Measurements from ENCODE around the gene TUB. TPM values are rescaled to one million over a fixed set of nuclear protein-coding genes. Genes with fewer than 3 reads are reported as not detected.

The TUB gene
- total RNA-seq, 4 donors from 2014 or later, result 8.2 to 19.0 (median 13.4) TPM

GRCh38 chr11:8102965-8103364 is 22.0 kb downstream of the TUB start:
- TF ChIP-seq POLR2A (IDR thresholded peaks at IDR 0.05) (no peak), POLR2AphosphoS5 (IDR thresholded peaks at IDR 0.05) (no peak), EP300 (IDR thresholded peaks at IDR 0.05) (no peak)
- TF ChIP-seq, protein P1, sequence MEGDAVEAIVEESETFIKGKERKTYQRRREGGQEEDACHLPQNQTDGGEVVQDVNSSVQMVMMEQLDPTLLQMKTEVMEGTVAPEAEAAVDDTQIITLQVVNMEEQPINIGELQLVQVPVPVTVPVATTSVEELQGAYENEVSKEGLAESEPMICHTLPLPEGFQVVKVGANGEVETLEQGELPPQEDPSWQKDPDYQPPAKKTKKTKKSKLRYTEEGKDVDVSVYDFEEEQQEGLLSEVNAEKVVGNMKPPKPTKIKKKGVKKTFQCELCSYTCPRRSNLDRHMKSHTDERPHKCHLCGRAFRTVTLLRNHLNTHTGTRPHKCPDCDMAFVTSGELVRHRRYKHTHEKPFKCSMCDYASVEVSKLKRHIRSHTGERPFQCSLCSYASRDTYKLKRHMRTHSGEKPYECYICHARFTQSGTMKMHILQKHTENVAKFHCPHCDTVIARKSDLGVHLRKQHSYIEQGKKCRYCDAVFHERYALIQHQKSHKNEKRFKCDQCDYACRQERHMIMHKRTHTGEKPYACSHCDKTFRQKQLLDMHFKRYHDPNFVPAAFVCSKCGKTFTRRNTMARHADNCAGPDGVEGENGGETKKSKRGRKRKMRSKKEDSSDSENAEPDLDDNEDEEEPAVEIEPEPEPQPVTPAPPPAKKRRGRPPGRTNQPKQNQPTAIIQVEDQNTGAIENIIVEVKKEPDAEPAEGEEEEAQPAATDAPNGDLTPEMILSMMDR (IDR thresholded peaks at IDR 0.05), result no peak
- Histone ChIP-seq H3K4me3 (no peak overlapping the region), H3K9me3 (no peaks in the 10 kb centered on the region), H3K36me3 (peaks cover 0 to 95% of the 10 kb centered on the region in 2 donors), H3K27me3 (no peaks in the 10 kb centered on the region), H3K27ac (no peak overlapping the region), H3K4me1 (no peaks in the 10 kb centered on the region)
- 57 to 76% methylated on average over 1 to 6 of the region's 7 CpGs for WGBS, 2 donors (ENCODE audit: low coverage in 1 of 2)
- ATAC-seq, result no peak

GRCh38 chr11:8103909-8104308 is 22.9 kb downstream of the TUB start:
- H3K27ac ChIP-seq, result no peak overlapping the region
- 71 to 100% methylated on average over 1 of the region's 2 CpGs for WGBS, 2 donors (ENCODE audit: low coverage in 1 of 2)
- H3K9me3 ChIP-seq, result no peaks in the 10 kb centered on the region
- H3K4me3 ChIP-seq, result no peak overlapping the region
- no peaks in the 10 kb centered on the region for H3K4me1 ChIP-seq
- TF ChIP-seq POLR2AphosphoS5 (IDR thresholded peaks at IDR 0.05), result no peak
- H3K36me3 ChIP-seq, result peaks cover 0 to 93% of the 10 kb centered on the region in 2 donors
- H3K27me3 ChIP-seq, result no peaks in the 10 kb centered on the region
- ATAC-seq, result no peak

DNA sequence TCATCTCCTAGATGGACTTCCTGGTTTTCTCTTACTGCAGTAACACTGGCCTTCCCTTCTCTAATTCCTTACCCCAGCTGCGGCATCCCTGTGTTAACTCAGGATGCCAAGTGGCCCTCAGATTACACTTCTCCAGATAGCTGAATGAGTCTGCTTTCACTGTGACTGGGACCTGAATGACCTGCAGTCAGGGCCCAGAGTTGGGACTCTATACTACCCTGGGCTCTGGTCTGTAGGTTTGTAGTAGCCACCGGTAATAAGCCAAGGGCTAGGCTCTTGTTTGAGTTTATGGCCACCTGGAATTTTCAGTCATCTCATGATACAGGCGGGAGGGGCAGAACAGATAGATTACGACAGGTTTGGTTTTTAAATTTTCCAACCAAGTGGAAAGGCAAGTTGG is 24.1 kb downstream of the TUB start:
- no peak for ATAC-seq

GRCh38 chr11:8105666-8106065 is 24.7 kb downstream of the TUB start:
- Histone ChIP-seq H3K9me3 (no peaks in the 10 kb centered on the region), H3K36me3 (peaks cover 0 to 97% of the 10 kb centered on the region in 2 donors), H3K4me3 (no peak overlapping the region), H3K27ac (no peak overlapping the region), H3K27me3 (no peaks in the 10 kb centered on the region), H3K4me1 (peaks cover 0 to 4% (median 3%) of the 10 kb centered on the region in 3 donors)
- 41 to 46% methylated on average over 2 to 3 of the region's 3 CpGs for WGBS, 2 donors (ENCODE audit: low coverage in 1 of 2)
- no peak for ATAC-seq
- no peak for TF ChIP-seq POLR2A (IDR thresholded peaks at IDR 0.05)

More for the DNA sequence above, 24.1 kb downstream of the TUB start:
- Histone ChIP-seq H3K4me3 (no peak overlapping the region), H3K27me3 (no peaks in the 10 kb centered on the region), H3K9me3 (no peaks in the 10 kb centered on the region), H3K36me3 (peaks cover 0 to 97% of the 10 kb centered on the region in 2 donors), H3K4me1 (no peaks in the 10 kb centered on the region), H3K27ac (no peak overlapping the region)
- TF ChIP-seq POLR2A (IDR thresholded peaks at IDR 0.05) (no peak), POLR2AphosphoS5 (IDR thresholded peaks at IDR 0.05) (no peak), EP300 (IDR thresholded peaks at IDR 0.05) (no peak)
- TF ChIP-seq, protein P1 (IDR thresholded peaks at IDR 0.05), result no peak
- WGBS, 2 donors (ENCODE audit: low coverage in 1 of 2), result 76 to 100% methylated on average over 1 to 2 of the region's 4 CpGs

GRCh38 chr11:8106679-8107078 is 25.7 kb downstream of the TUB start:
- peaks cover 0 to 88% of the 10 kb centered on the region in 2 donors for H3K36me3 ChIP-seq
- H3K27me3 ChIP-seq, result no peaks in the 10 kb centered on the region
- ATAC-seq, result no peak
- 80 to 100% methylated on average over 1 of the region's 2 CpGs for WGBS, 2 donors (ENCODE audit: low coverage in 1 of 2)
- no peak overlapping the region for H3K4me3 ChIP-seq
- no peak overlapping the region for H3K27ac ChIP-seq
- H3K4me1 ChIP-seq, result peaks cover 0 to 14% (median 8%) of the 10 kb centered on the region in 3 donors
- H3K9me3 ChIP-seq, result no peaks in the 10 kb centered on the region
- no peak for TF ChIP-seq POLR2AphosphoS5 (IDR thresholded peaks at IDR 0.05)
- TF ChIP-seq EP300 (IDR thresholded peaks at IDR 0.05), result no peak
- TF ChIP-seq POLR2A (IDR thresholded peaks at IDR 0.05), result no peak
- TF ChIP-seq, protein P1 (IDR thresholded peaks at IDR 0.05), result no peak

DNA sequence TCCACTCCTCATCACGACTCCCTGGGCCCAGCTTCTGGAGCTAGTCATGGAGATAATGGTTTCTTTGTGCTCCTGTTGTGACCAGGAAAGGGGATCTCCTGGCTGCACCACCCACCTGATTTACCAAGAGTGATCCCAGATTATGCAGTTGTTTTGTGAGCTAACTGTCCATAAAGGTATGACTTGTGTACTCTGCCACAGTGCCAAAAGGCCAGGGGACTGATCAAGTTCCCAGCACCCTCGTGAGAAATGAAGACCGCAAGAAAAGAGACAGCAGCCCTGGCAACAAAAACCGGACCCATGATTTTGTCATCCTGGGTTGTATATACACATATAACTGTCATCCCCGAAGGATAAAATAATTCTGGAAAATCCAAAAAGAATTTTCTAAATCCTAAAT is 26.6 kb downstream of the TUB start:
- no peaks in the 10 kb centered on the region for H3K9me3 ChIP-seq
- peaks cover 0 to 79% of the 10 kb centered on the region in 2 donors for H3K36me3 ChIP-seq
- peaks cover 0 to 23% (median 14%) of the 10 kb centered on the region in 3 donors for H3K4me1 ChIP-seq
- no peaks in the 10 kb centered on the region for H3K27me3 ChIP-seq
- no peak for ATAC-seq
- 88 to 93% methylated on average over 2 to 3 of the region's 5 CpGs for WGBS, 2 donors (ENCODE audit: low coverage in 1 of 2)
- TF ChIP-seq EP300 (IDR thresholded peaks at IDR 0.05) (no peak), POLR2A (IDR thresholded peaks at IDR 0.05) (no peak), POLR2AphosphoS5 (IDR thresholded peaks at IDR 0.05) (no peak)
- TF ChIP-seq, protein P1 (IDR thresholded peaks at IDR 0.05), result no peak
- no peak overlapping the region for H3K4me3 ChIP-seq
- no peak overlapping the region for H3K27ac ChIP-seq
